Right lobe of liver (tissue), 6 donors: ENCODE measurements around the gene ZNF408. TPM values are rescaled to one million over a fixed set of nuclear protein-coding genes. Genes with fewer than 3 reads are reported as not detected.

Experiments used
- ATAC-seq, 4 donors: fragments of 200-7000 bp; cut with Tn5 transposase; one replicate each; pipeline ENCODE4 v1.9.1; 2020; ENCODE audit warnings: mild to moderate bottlenecking in 4 of 4, moderate library complexity in 4 of 4
- DNase-seq, 3 donors: peaks; one replicate each; pipeline ENCODE4 v3.0.0-alpha.2; 2020
- H3K27ac ChIP-seq, 3 donors: fragments of 200-600 bp; one replicate each; pipeline ENCODE4 v1.8.0; 2022
- H3K27me3 ChIP-seq, 2 donors: fragments of 200-600 bp; one replicate each; pipeline ENCODE4 v1.8.0; 2022
- H3K36me3 ChIP-seq, 4 donors: fragments of 200-600 bp; sonication (generic) in 1 of 4; one replicate each; pipeline versions ENCODE4 v1.5.1 to v1.8.0; 2017 to 2022; ENCODE audit warnings: control low read depth in 1 of 4
- H3K4me1 ChIP-seq, 4 donors: fragments of 200-600 bp; sonication (generic) in 1 of 4; one replicate each; pipeline versions ENCODE4 v1.5.1 to v1.8.0; 2017 to 2022; ENCODE audit warnings: control low read depth in 1 of 4
- H3K4me3 ChIP-seq, 3 donors: fragments of 200-600 bp; one replicate each; pipeline ENCODE4 v1.8.0; 2022
- H3K9me3 ChIP-seq, 4 donors: fragments of 200-600 bp; sonication (generic) in 1 of 4; one replicate each; pipeline versions ENCODE4 v1.5.1 to v1.8.0; 2017 to 2022; ENCODE audit warnings: control low read depth in 1 of 4
- CTCF ChIP-seq, 4 donors: fragments of 200-600 bp in 3 of 4; fragments of 450-650 bp in 1 of 4; IDR thresholded peaks; one replicate each; pipeline versions ENCODE4 v1.5.1 to v1.8.0; 2016 to 2022; ENCODE audit warnings: antibody characterized with exemption in 4 of 4, mild to moderate bottlenecking in 2 of 4
- POLR2A ChIP-seq: fragments of 450-650 bp; IDR thresholded peaks from one replicate; pipeline ENCODE4 v1.6.1; 2017; ENCODE audit warnings: antibody characterized with exemption, mild to moderate bottlenecking
- WGBS: methylation state at CpG from one replicate; pipeline ENCODE4 v1.1.6; 2018; ENCODE audit warnings: low coverage, low lambda C conversion rate; ENCODE audit not compliant: insufficient coverage; ENCODE audit errors: missing lambda C conversion rate; 5-methylcytosine and 5-hydroxymethylcytosine counted together
- intact Hi-C, 2 donors: fragments of 100-400 bp; cut with DNase I; formaldehyde crosslinking; loops; one replicate each; pipeline versions ENCODE4 v1.11.2 to v1.14.1; 2022
- total RNA-seq, 6 experiments: library from RNA; depleted of rRNA in 2 of 6; stranded (reverse); fragments of >200 nt in 2 of 6; fragmentation: NEBNext Ultra II Directional in 3 of 6; extraction: Animal tissue kit (Norgen Biotek cat#: 25700) in 3 of 6; gene quantifications; one replicate each; pipeline versions ENCODE4 v1.1.0 to v1.2.4, GENCODE V29; 2016 to 2023
- donor health status: DM: no; HTN: yes; CAD: no.
- donor health status: DM: no; HTN: no; CAD: no.
- donor health status: DM: no; HTN: no; CAD: no.
- donor health status: DM: no; HTN: yes; CAD: no.
- donor health status: DM: no; HTN: yes; CAD: no.

Gene ZNF408
- total RNA-seq, 6 experiments from 2014 or later = 4.0 to 16.3 (median 6.9) TPM

- peaks cover 3 to 54% (median 23%) of the 10 kb centered on the region in 4 donors for H3K36me3 ChIP-seq
Measured at GRCh38 chr11:46673713-46674462, 26.9 kb upstream of the ZNF408 start.

GRCh38 chr11:46674463-46675287, 26.2 kb upstream of the ZNF408 start:
- Histone ChIP-seq H3K9me3 (no peaks in the 10 kb centered on the region), H3K36me3 (peaks cover 3 to 54% (median 22%) of the 10 kb centered on the region in 4 donors), H3K27me3 (no peaks in the 10 kb centered on the region), H3K27ac (peak overlapping the region; percentile 74 to 93 (median 87)), H3K4me1 (peaks cover 2 to 31% (median 17%) of the 10 kb centered on the region in 4 donors), H3K4me3 (no peak overlapping the region)
- peak in 2 of 4 donors; percentile 1 to 12 for ATAC-seq
- peak in 1 of 3 donors; percentile 10 for DNase-seq
- WGBS = 53% methylated on average over 4 of the region's 12 CpGs
- intact Hi-C loops = no loop called here
- TF ChIP-seq POLR2A = peak; percentile 26
- no peak for TF ChIP-seq CTCF (IDR thresholded peaks at IDR 0.05)

More at GRCh38 chr11:46673713-46674462, 26.9 kb upstream of the ZNF408 start:
- H3K27me3 ChIP-seq = no peaks in the 10 kb centered on the region
- no peaks in the 10 kb centered on the region for H3K9me3 ChIP-seq
- 69% methylated on average over 3 of the region's 6 CpGs for WGBS
- peak overlapping the region; percentile 74 to 93 (median 87) for H3K27ac ChIP-seq
- intact Hi-C loops = no loop called here
- no peak overlapping the region for H3K4me3 ChIP-seq
- no peak for ATAC-seq
- TF ChIP-seq CTCF (IDR thresholded peaks at IDR 0.05) = no peak
- TF ChIP-seq POLR2A = no peak
- peak in 1 of 3 donors; percentile 50 for DNase-seq
- peaks cover 2 to 31% (median 17%) of the 10 kb centered on the region in 4 donors for H3K4me1 ChIP-seq

GRCh38 chr11:46675288-46675851, 25.5 kb upstream of the ZNF408 start:
- no peak overlapping the region for H3K4me3 ChIP-seq
- no peaks in the 10 kb centered on the region for H3K9me3 ChIP-seq
- peaks cover 2 to 31% (median 17%) of the 10 kb centered on the region in 4 donors for H3K4me1 ChIP-seq
- peak; percentile 72 to 83 (median 80) for ATAC-seq
- DNase-seq = peak; percentile 55 to 81 (median 72)
- peak overlapping the region; percentile 74 to 93 (median 87) for H3K27ac ChIP-seq
- peaks cover 3 to 55% (median 26%) of the 10 kb centered on the region in 4 donors for H3K36me3 ChIP-seq
- no peaks in the 10 kb centered on the region for H3K27me3 ChIP-seq
- intact Hi-C loops = no loop called here
- WGBS = 21% methylated on average over 3 of the region's 4 CpGs
- TF ChIP-seq CTCF (IDR thresholded peaks at IDR 0.05) = peak in 1 of 4 donors; percentile 13
- no peak for TF ChIP-seq POLR2A

- H3K36me3 ChIP-seq = peaks cover 3 to 55% (median 28%) of the 10 kb centered on the region in 4 donors
- intact Hi-C loops = no loop called here
- ATAC-seq (no peak), DNase-seq (peak in 1 of 3 donors; percentile 44)
- H3K9me3 ChIP-seq = no peaks in the 10 kb centered on the region
- peaks cover 2 to 31% (median 17%) of the 10 kb centered on the region in 4 donors for H3K4me1 ChIP-seq
- no peaks in the 10 kb centered on the region for H3K27me3 ChIP-seq
- no peak overlapping the region for H3K4me3 ChIP-seq
- WGBS = 90% methylated on average over 2 of the region's 7 CpGs
- TF ChIP-seq CTCF (IDR thresholded peaks at IDR 0.05) = no peak
- TF ChIP-seq POLR2A = no peak
- peak overlapping the region; percentile 74 to 93 (median 87) for H3K27ac ChIP-seq
Measured at GRCh38 chr11:46675949-46676348, 24.9 kb upstream of the ZNF408 start.
